Kidney (tissue), 14 donors: Measurements from ENCODE around the gene NRXN3. TPM values are rescaled to one million over a fixed set of nuclear protein-coding genes. Genes with fewer than 3 reads are reported as not detected.

ENCODE experiments used
- DNase-seq, 5 donors: peaks; one replicate each; pipeline ENCODE4 v3.0.0-alpha.2; 2013 to 2020
- FAIRE-seq: peaks from 2 replicates; lab custom pipeline; 2012; peaks lifted over from hg19 to GRCh38; lab: Jason Lieb, UNC
- H3K27ac ChIP-seq, 2 donors: one replicate each; pipeline ENCODE4 v1.7.0; 2013; ENCODE audit warnings: low read depth in 2 of 2, low read length in 2 of 2, inconsistent platforms in 1 of 2
- H3K27me3 ChIP-seq: one replicate; pipeline ENCODE4 v1.7.1; 2013; ENCODE audit warnings: low read length, inconsistent platforms; ENCODE audit not compliant: control insufficient read depth, insufficient read depth
- H3K36me3 ChIP-seq, 3 donors: one replicate each; pipeline versions ENCODE4 v1.7.0 to v1.7.1; 2013; ENCODE audit warnings: low read length in 3 of 3, control low read depth in 1 of 3, inconsistent platforms in 1 of 3; ENCODE audit not compliant: insufficient read depth in 3 of 3, control insufficient read depth in 2 of 3
- H3K4me1 ChIP-seq, 3 donors: one replicate each; pipeline versions ENCODE4 v1.7.0 to v1.7.1; 2013; ENCODE audit warnings: low read length in 3 of 3, inconsistent platforms in 1 of 3, low read depth in 1 of 3; ENCODE audit not compliant: control insufficient read depth in 2 of 3, insufficient read depth in 2 of 3
- H3K4me3 ChIP-seq, 3 donors: one replicate each; pipeline versions ENCODE4 v1.7.0 to v1.8.1; 2013; ENCODE audit warnings: low read length in 3 of 3, control low read depth in 1 of 3, inconsistent platforms in 1 of 3
- H3K9ac ChIP-seq, 3 donors: one replicate each; pipeline versions ENCODE4 v1.7.0 to v1.7.1; 2013; ENCODE audit warnings: low read length in 3 of 3, control low read depth in 1 of 3, inconsistent platforms in 1 of 3
- H3K9me3 ChIP-seq, 3 donors: one replicate each; pipeline versions ENCODE4 v1.7.0 to v1.7.1; 2013; ENCODE audit warnings: low read length in 3 of 3, control low read depth in 1 of 3, inconsistent platforms in 1 of 3; ENCODE audit not compliant: control insufficient read depth in 2 of 3, insufficient read depth in 1 of 3
- CTCF ChIP-seq: IDR thresholded peaks from 3 replicates; pipeline ENCODE4 v1.5.1; 2012; ENCODE audit warnings: mild to moderate bottlenecking, moderate library complexity, borderline replicate concordance; ENCODE audit not compliant: insufficient read depth; ENCODE audit errors: extremely low read depth
- intact Hi-C: fragments of 100-400 bp; cut with DNase I; formaldehyde crosslinking; loops from one replicate; pipeline ENCODE4 v1.11.1; 2022
- polyA plus RNA-seq: library from polyadenylated mRNA; stranded (reverse); fragments of 350-450 nt; fragmentation: Illumina TruSeq; extraction: RNeasy Lipid Tissue Mini Kit (QIAGEN cat#74804); gene quantifications from one replicate; pipeline ENCODE4 v1.2.3, GENCODE V29; 2014; ENCODE audit warnings: low read depth, low replicate concordance; ENCODE audit not compliant: insufficient read depth
- total RNA-seq: library from RNA; stranded (reverse); fragmentation: NEBNext Ultra II Directional; extraction: Animal tissue kit (Norgen Biotek cat#: 25700); gene quantifications from one replicate; pipeline ENCODE4 v1.2.1, GENCODE V29; 2021
- donor health status: control.
- donor health status: control.
- donor health status: control.
- donor health status: control.
- donor health status: control.
- donor health status: DM: yes; HTN: yes; CAD: no.
- donor health status: Normal renal cell carcinoma (clear cell type).

Gene NRXN3
- total and polyA plus RNA-seq, 2 donors from 2014 or later: 1.5 to 2.4 TPM

GRCh38 chr14:79732911-79733655 lies 1562.9 kb downstream of the NRXN3 start:
- Histone ChIP-seq H3K4me1 (no peaks in the 10 kb centered on the region), H3K4me3 (no peak overlapping the region), H3K36me3 (no peaks in the 10 kb centered on the region), H3K9me3 (peaks cover 0 to 14% (median 0%) of the 10 kb centered on the region in 3 donors), H3K27ac (no peak overlapping the region), H3K9ac (no peak overlapping the region), H3K27me3 (no peaks in the 10 kb centered on the region)
- intact Hi-C loops: no loop called here
- FAIRE-seq (no peak), DNase-seq (no peak)
- no peak for TF ChIP-seq CTCF

GRCh38 chr14:79734151-79734550 lies 1564.0 kb downstream of the NRXN3 start:
- intact Hi-C loops: no loop called here
- Histone ChIP-seq H3K27me3 (no peaks in the 10 kb centered on the region), H3K9me3 (peaks cover 0 to 19% (median 0%) of the 10 kb centered on the region in 3 donors), H3K36me3 (no peaks in the 10 kb centered on the region), H3K4me3 (no peak overlapping the region), H3K27ac (no peak overlapping the region), H3K4me1 (no peaks in the 10 kb centered on the region), H3K9ac (no peak overlapping the region)
- TF ChIP-seq CTCF: no peak
- DNase-seq (no peak), FAIRE-seq (no peak)

- intact Hi-C loops: no loop called here
Measured at GRCh38 chr14:79734656-79735055, 1564.5 kb downstream of the NRXN3 start.

More at GRCh38 chr14:79734656-79735055, 1564.5 kb downstream of the NRXN3 start:
- no peaks in the 10 kb centered on the region for H3K36me3 ChIP-seq
- H3K4me3 ChIP-seq: no peak overlapping the region
- no peak overlapping the region for H3K9ac ChIP-seq
- H3K27me3 ChIP-seq: no peaks in the 10 kb centered on the region
- no peaks in the 10 kb centered on the region for H3K4me1 ChIP-seq
- H3K9me3 ChIP-seq: peaks cover 0 to 19% (median 0%) of the 10 kb centered on the region in 3 donors
- DNase-seq: no peak
- no peak for TF ChIP-seq CTCF
- no peak for FAIRE-seq
- H3K27ac ChIP-seq: no peak overlapping the region
